ENCODE results near the gene SLC24A1.

GRCh38 chr15:65666257-65666656 lies 44.5 kb downstream of the SLC24A1 start:
- TF ChIP-seq CTCF (IDR thresholded peaks at IDR 0.05): no peak
- no peak for TF ChIP-seq POLR2A (IDR thresholded peaks at IDR 0.05)

All from esophagus squamous epithelium (tissue), 4 donors.